ENCODE data around the gene RBM47. TPM values are rescaled to one million over a fixed set of nuclear protein-coding genes. Genes with fewer than 3 reads are reported as not detected.

Gene RBM47
- total RNA-seq, 1 donor from 2014 or later, result 31.6 TPM

- no peak for DNase-seq
Measured at GRCh38 chr4:40623707-40624106, 6.0 kb downstream of the RBM47 start.

- DNase-seq, result no peak
Measured at GRCh38 chr4:40622913-40623312, 6.8 kb downstream of the RBM47 start.

- peak; percentile 40 for DNase-seq
Measured at GRCh38 chr4:40621592-40622512, 7.8 kb downstream of the RBM47 start.

- no peak for DNase-seq
Measured at GRCh38 chr4:40621229-40621591, 8.5 kb downstream of the RBM47 start.

GRCh38 chr4:40619600-40619999 lies 10.1 kb downstream of the RBM47 start:
- no peak for DNase-seq

- no peak for DNase-seq
Measured at GRCh38 chr4:40617872-40618271, 11.8 kb downstream of the RBM47 start.

- no peak for DNase-seq
Measured at GRCh38 chr4:40614031-40614430, 15.6 kb downstream of the RBM47 start.

- DNase-seq, result no peak
Measured at GRCh38 chr4:40613456-40613855, 16.2 kb downstream of the RBM47 start.

- DNase-seq, result no peak
Measured at GRCh38 chr4:40612831-40613230, 16.8 kb downstream of the RBM47 start.

GRCh38 chr4:40612283-40612682 lies 17.4 kb downstream of the RBM47 start:
- no peak for DNase-seq

- peak; percentile 51 for DNase-seq
Measured at GRCh38 chr4:40608628-40609027, 21.0 kb downstream of the RBM47 start.

- DNase-seq, result no peak
Measured at GRCh38 chr4:40607221-40607620, 22.4 kb downstream of the RBM47 start.

GRCh38 chr4:40606239-40606767 lies 23.4 kb downstream of the RBM47 start:
- DNase-seq, result no peak

GRCh38 chr4:40603281-40603680 lies 26.4 kb downstream of the RBM47 start:
- no peak for DNase-seq

GRCh38 chr4:40601641-40602040 lies 28.0 kb downstream of the RBM47 start:
- DNase-seq, result no peak

- no peak for DNase-seq
Measured at GRCh38 chr4:40600850-40601249, 28.8 kb downstream of the RBM47 start.

- DNase-seq, result no peak
Measured at GRCh38 chr4:40599431-40599830, 30.2 kb downstream of the RBM47 start.

- DNase-seq, result no peak
Measured at GRCh38 chr4:40596522-40596921, 33.1 kb downstream of the RBM47 start.

- DNase-seq, result no peak
Measured at GRCh38 chr4:40595981-40596380, 33.7 kb downstream of the RBM47 start.

GRCh38 chr4:40594261-40595178 lies 35.1 kb downstream of the RBM47 start:
- no peak for DNase-seq

- no peak for DNase-seq
Measured at GRCh38 chr4:40592034-40592433, 37.6 kb downstream of the RBM47 start.

- DNase-seq, result no peak
Measured at GRCh38 chr4:40587826-40588225, 41.8 kb downstream of the RBM47 start.

GRCh38 chr4:40587351-40587750 lies 42.3 kb downstream of the RBM47 start:
- no peak for DNase-seq
